Stimulated activated naive CD8-positive, alpha-beta T cell treated with anti-CD3 and anti-CD28 coated beads, Interleukin-15, Interleukin-2, amounts not matched to agents 100 ng/mL and 50 ng/mL, for 24 hours (primary cell): ENCODE results near the gene MAD2L2.

ENCODE experiments used
- H3K27ac Mint-ChIP-seq: one replicate; pipeline ENCODE4 v1.8.0; 2021; ENCODE audit warnings: mild to moderate bottlenecking, mixed read lengths
- H3K27me3 Mint-ChIP-seq: one replicate; pipeline ENCODE4 v1.8.0; 2021; ENCODE audit warnings: mixed read lengths
- H3K36me3 Mint-ChIP-seq: one replicate; pipeline ENCODE4 v1.8.0; 2021; ENCODE audit warnings: low read depth, mixed read lengths
- H3K4me1 Mint-ChIP-seq: one replicate; pipeline ENCODE4 v1.8.0; 2021; ENCODE audit warnings: low read depth, mixed read lengths
- H3K4me3 Mint-ChIP-seq: one replicate; pipeline ENCODE4 v1.8.0; 2021; ENCODE audit warnings: mild to moderate bottlenecking, mixed read lengths
- H3K9me3 Mint-ChIP-seq: one replicate; pipeline ENCODE4 v1.8.0; 2021; ENCODE audit warnings: mixed read lengths

Gene MAD2L2

GRCh38 chr1:11712285-11712684, 31.3 kb upstream of the MAD2L2 start:
- Mint-ChIP-seq H3K4me3 (no peak overlapping the region), H3K9me3 (no peaks in the 10 kb centered on the region), H3K27ac (no peak overlapping the region), H3K4me1 (no peaks in the 10 kb centered on the region), H3K36me3 (no peaks in the 10 kb centered on the region), H3K27me3 (no peaks in the 10 kb centered on the region)

GRCh38 chr1:11711490-11711889, 30.5 kb upstream of the MAD2L2 start:
- Mint-ChIP-seq H3K4me1 (no peaks in the 10 kb centered on the region), H3K27me3 (no peaks in the 10 kb centered on the region), H3K9me3 (no peaks in the 10 kb centered on the region), H3K27ac (no peak overlapping the region), H3K4me3 (no peak overlapping the region), H3K36me3 (no peaks in the 10 kb centered on the region)

- H3K4me3 Mint-ChIP-seq = no peak overlapping the region
- no peaks in the 10 kb centered on the region for H3K9me3 Mint-ChIP-seq
- H3K27me3 Mint-ChIP-seq = no peaks in the 10 kb centered on the region
- no peak overlapping the region for H3K27ac Mint-ChIP-seq
- H3K4me1 Mint-ChIP-seq = no peaks in the 10 kb centered on the region
- no peaks in the 10 kb centered on the region for H3K36me3 Mint-ChIP-seq
Observed at GRCh38 chr1:11708554-11709350, 27.8 kb upstream of the MAD2L2 start.

GRCh38 chr1:11707621-11708276, 26.8 kb upstream of the MAD2L2 start:
- H3K4me3 Mint-ChIP-seq = no peak overlapping the region

GRCh38 chr1:11706292-11706691, 25.3 kb upstream of the MAD2L2 start:
- no peak overlapping the region for H3K27ac Mint-ChIP-seq
- no peaks in the 10 kb centered on the region for H3K36me3 Mint-ChIP-seq
- H3K4me1 Mint-ChIP-seq = no peaks in the 10 kb centered on the region
- H3K27me3 Mint-ChIP-seq = no peaks in the 10 kb centered on the region
- no peak overlapping the region for H3K4me3 Mint-ChIP-seq
- H3K9me3 Mint-ChIP-seq = no peaks in the 10 kb centered on the region

More at GRCh38 chr1:11707621-11708276, 26.8 kb upstream of the MAD2L2 start:
- no peaks in the 10 kb centered on the region for H3K9me3 Mint-ChIP-seq
- no peaks in the 10 kb centered on the region for H3K36me3 Mint-ChIP-seq
- no peaks in the 10 kb centered on the region for H3K27me3 Mint-ChIP-seq
- H3K4me1 Mint-ChIP-seq = no peaks in the 10 kb centered on the region
- H3K27ac Mint-ChIP-seq = no peak overlapping the region

GRCh38 chr1:11705596-11705995, 24.6 kb upstream of the MAD2L2 start:
- Mint-ChIP-seq H3K27ac (no peak overlapping the region), H3K4me1 (no peaks in the 10 kb centered on the region), H3K9me3 (no peaks in the 10 kb centered on the region), H3K27me3 (no peaks in the 10 kb centered on the region), H3K4me3 (no peak overlapping the region), H3K36me3 (no peaks in the 10 kb centered on the region)

- no peaks in the 10 kb centered on the region for H3K9me3 Mint-ChIP-seq
- H3K27ac Mint-ChIP-seq = no peak overlapping the region
- H3K27me3 Mint-ChIP-seq = no peaks in the 10 kb centered on the region
- no peaks in the 10 kb centered on the region for H3K36me3 Mint-ChIP-seq
- H3K4me3 Mint-ChIP-seq = no peak overlapping the region
- no peaks in the 10 kb centered on the region for H3K4me1 Mint-ChIP-seq
Observed at GRCh38 chr1:11704691-11705475, 23.9 kb upstream of the MAD2L2 start.

- Mint-ChIP-seq H3K36me3 (no peaks in the 10 kb centered on the region), H3K4me1 (no peaks in the 10 kb centered on the region), H3K27me3 (no peaks in the 10 kb centered on the region), H3K4me3 (no peak overlapping the region), H3K9me3 (no peaks in the 10 kb centered on the region), H3K27ac (no peak overlapping the region)
Observed at GRCh38 chr1:11704194-11704529, 23.2 kb upstream of the MAD2L2 start.

- Mint-ChIP-seq H3K4me1 (no peaks in the 10 kb centered on the region), H3K27ac (no peak overlapping the region), H3K4me3 (no peak overlapping the region), H3K9me3 (no peaks in the 10 kb centered on the region), H3K27me3 (no peaks in the 10 kb centered on the region), H3K36me3 (no peaks in the 10 kb centered on the region)
Observed at GRCh38 chr1:11703357-11704193, 22.6 kb upstream of the MAD2L2 start.

- no peaks in the 10 kb centered on the region for H3K9me3 Mint-ChIP-seq
- no peak overlapping the region for H3K27ac Mint-ChIP-seq
- no peaks in the 10 kb centered on the region for H3K36me3 Mint-ChIP-seq
- peaks cover 4% of the 10 kb centered on the region for H3K4me1 Mint-ChIP-seq
- H3K27me3 Mint-ChIP-seq = no peaks in the 10 kb centered on the region
- H3K4me3 Mint-ChIP-seq = no peak overlapping the region
Observed at GRCh38 chr1:11701981-11702803, 21.2 kb upstream of the MAD2L2 start.

GRCh38 chr1:11701551-11701961, 20.6 kb upstream of the MAD2L2 start:
- Mint-ChIP-seq H3K9me3 (no peaks in the 10 kb centered on the region), H3K36me3 (no peaks in the 10 kb centered on the region), H3K27me3 (no peaks in the 10 kb centered on the region), H3K27ac (no peak overlapping the region), H3K4me3 (no peak overlapping the region), H3K4me1 (peaks cover 4% of the 10 kb centered on the region)

- Mint-ChIP-seq H3K4me3 (no peak overlapping the region), H3K27me3 (no peaks in the 10 kb centered on the region), H3K27ac (no peak overlapping the region), H3K4me1 (peaks cover 4% of the 10 kb centered on the region), H3K36me3 (no peaks in the 10 kb centered on the region), H3K9me3 (no peaks in the 10 kb centered on the region)
Observed at GRCh38 chr1:11700601-11701467, 19.9 kb upstream of the MAD2L2 start.

GRCh38 chr1:11697893-11698210, 16.9 kb upstream of the MAD2L2 start:
- Mint-ChIP-seq H3K9me3 (no peaks in the 10 kb centered on the region), H3K4me3 (no peak overlapping the region), H3K27ac (no peak overlapping the region), H3K27me3 (peaks cover 12% of the 10 kb centered on the region), H3K4me1 (peaks cover 14% of the 10 kb centered on the region), H3K36me3 (no peaks in the 10 kb centered on the region)
